A549 (cell line): ENCODE data around the gene SEMA5A.

ENCODE experiments used
- BHLHE40 ChIP-seq: IDR thresholded peaks from 2 replicates; pipeline ENCODE4 v1.6.1; 2012; ENCODE audit warnings: low read depth, low read length, inconsistent platforms
- JUNB ChIP-seq: fragments of >200 bp; sonication (Bioruptor Twin); formaldehyde crosslinking; IDR thresholded peaks from 2 replicates; pipeline ENCODE4 v1.6.1; 2016
- POLR2A ChIP-seq: IDR thresholded peaks from 2 replicates; pipeline ENCODE4 v1.6.1; 2012; ENCODE audit warnings: mild to moderate bottlenecking, low read length
- RAD21 ChIP-seq, 2 experiments: fragments of >200 bp in 1 of 2; sonication (Bioruptor Twin) in 1 of 2; formaldehyde crosslinking in 1 of 2; IDR thresholded peaks in 1 of 2; conservative IDR thresholded peaks in 1 of 2; 2 replicates in 1 of 2; 3 replicates in 1 of 2; pipeline ENCODE4 v1.6.1; 2012 to 2018; ENCODE audit warnings: inconsistent platforms in 1 of 2
- TF ChIP-seq, protein P1 (sequence below): fragments of >200 bp; sonication (Bioruptor Twin); formaldehyde crosslinking; IDR thresholded peaks from 3 replicates; pipeline ENCODE4 v1.5.1; 2016

DNA sequence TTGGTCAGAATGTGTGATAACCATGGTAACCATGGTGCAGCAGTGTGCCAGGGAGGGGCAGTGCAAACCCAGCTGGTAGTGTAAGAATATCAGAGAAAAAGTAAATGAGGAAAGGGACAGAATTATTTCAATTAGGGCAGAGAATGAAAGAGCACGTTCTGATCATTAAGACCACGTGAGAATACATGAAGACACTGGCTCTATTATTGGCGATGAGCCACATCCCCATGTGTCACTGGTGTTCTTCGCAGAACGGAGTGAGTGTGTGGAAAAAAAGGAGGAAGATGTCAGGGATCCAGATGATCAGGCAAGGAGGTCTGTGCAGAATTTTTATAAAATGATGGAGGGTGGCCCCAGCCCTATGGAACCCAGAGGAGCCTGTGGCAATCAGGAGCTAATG lies 315.5 kb downstream of the SEMA5A start:
- no peak for TF ChIP-seq POLR2A
- TF ChIP-seq, protein P1, sequence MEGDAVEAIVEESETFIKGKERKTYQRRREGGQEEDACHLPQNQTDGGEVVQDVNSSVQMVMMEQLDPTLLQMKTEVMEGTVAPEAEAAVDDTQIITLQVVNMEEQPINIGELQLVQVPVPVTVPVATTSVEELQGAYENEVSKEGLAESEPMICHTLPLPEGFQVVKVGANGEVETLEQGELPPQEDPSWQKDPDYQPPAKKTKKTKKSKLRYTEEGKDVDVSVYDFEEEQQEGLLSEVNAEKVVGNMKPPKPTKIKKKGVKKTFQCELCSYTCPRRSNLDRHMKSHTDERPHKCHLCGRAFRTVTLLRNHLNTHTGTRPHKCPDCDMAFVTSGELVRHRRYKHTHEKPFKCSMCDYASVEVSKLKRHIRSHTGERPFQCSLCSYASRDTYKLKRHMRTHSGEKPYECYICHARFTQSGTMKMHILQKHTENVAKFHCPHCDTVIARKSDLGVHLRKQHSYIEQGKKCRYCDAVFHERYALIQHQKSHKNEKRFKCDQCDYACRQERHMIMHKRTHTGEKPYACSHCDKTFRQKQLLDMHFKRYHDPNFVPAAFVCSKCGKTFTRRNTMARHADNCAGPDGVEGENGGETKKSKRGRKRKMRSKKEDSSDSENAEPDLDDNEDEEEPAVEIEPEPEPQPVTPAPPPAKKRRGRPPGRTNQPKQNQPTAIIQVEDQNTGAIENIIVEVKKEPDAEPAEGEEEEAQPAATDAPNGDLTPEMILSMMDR: no peak
- TF ChIP-seq JUNB: no peak
- TF ChIP-seq RAD21 (conservative IDR thresholded peaks at IDR 0.05 in 1 of 2, IDR thresholded peaks at IDR 0.05 in 1 of 2): no peak
- no peak for TF ChIP-seq BHLHE40
